GM12891 (cell line): ENCODE measurements around the gene MIA2.

ENCODE experiments used
- POLR2A ChIP-seq: IDR thresholded peaks from 2 replicates; pipeline ENCODE4 v1.6.1; 2011; ENCODE audit warnings: low read depth, low read length, control low read depth
- POLR2AphosphoS5 ChIP-seq: IDR thresholded peaks from 2 replicates; pipeline ENCODE4 v1.6.1; 2011; ENCODE audit warnings: low read depth, low read length, control low read depth

DNA sequence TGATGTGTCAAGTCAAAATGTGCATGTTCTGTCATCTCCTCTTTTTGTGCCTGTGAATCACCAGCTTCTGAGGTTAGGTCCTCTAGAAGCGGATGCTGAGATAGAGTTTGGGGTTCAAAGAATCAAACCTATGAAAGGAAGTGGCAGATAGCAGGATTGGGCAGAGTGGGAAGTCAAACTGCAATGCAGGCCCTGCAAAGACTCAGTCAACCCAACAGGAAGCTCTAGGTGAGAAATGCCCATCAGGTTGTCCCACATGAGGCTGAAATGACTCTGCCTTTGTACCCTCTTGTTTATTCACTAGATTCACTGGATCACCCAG, 4.5 kb upstream of the MIA2 start:
- no peak for TF ChIP-seq POLR2A
- no peak for TF ChIP-seq POLR2AphosphoS5
